GM21825 (cell line): ENCODE measurements around the gene STK16.
A peak's percentile ranks its signal among the peaks of the same experiment; 100 is the strongest.
"Not testable (repeated sequence)": the region's sequence is repeated elsewhere in the genome, so short reads cannot be mapped to it uniquely, and the experiment has no call there.

Experiments used
- ATAC-seq: cut with Tn5 transposase; IDR thresholded peaks from one replicate; pipeline ENCODE4 v1.9.1; 2021; ENCODE audit warnings: mild to moderate bottlenecking, moderate library complexity; ENCODE audit not compliant: unreplicated experiment

Gene STK16, protein sequence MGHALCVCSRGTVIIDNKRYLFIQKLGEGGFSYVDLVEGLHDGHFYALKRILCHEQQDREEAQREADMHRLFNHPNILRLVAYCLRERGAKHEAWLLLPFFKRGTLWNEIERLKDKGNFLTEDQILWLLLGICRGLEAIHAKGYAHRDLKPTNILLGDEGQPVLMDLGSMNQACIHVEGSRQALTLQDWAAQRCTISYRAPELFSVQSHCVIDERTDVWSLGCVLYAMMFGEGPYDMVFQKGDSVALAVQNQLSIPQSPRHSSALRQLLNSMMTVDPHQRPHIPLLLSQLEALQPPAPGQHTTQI

DNA sequence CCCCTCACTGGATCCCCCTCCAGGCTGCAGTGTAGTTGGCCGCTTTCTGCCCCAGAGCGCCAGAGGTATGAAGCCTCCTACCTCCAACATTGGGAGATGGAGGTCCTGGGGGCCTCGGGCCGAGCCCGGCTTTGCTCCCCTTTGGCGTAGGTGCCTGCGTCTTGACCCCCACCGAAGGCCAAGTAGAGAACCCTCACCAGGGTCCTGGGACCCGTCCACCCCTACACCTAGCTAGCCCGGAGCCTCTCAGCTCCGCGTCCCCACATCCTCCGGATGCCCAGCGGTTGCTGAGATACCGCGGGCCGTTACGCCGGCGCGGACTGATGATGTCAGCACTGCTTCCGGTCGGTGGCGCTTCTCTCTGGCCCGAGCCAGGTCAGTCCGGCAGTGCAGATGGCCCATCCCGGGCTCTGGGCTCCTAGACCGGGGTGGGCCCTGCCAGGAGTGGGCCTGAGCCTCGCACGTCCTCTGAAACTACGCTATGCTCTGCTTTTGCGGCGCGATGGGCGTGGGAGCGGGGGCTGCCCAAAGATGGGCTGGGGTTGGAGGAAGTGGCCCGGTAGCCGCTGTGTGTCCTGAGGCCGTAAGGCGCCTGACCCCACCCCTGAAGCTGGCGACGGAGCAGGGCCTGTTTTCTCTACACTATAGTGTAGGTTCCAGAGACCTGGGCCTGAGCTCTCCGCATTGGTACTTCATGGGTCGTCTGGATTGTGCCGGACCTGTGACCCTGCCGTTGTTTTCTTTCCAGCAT lies at the start of gene STK16, which contains the start of gene GLB1L:
STK16 (plus strand) TSS at position 332 of the 751 bp plus-strand sequence. CDS start 521 bp downstream, outside the sequence.
GLB1L (minus strand) TSS at position 297 of the 751 bp plus-strand sequence. CDS start 1,871 bp downstream, outside the sequence.
- peak; percentile 51 for ATAC-seq

GRCh38 chr2:219197388-219197787 lies 47.9 kb upstream of the STK16 start:
- ATAC-seq = no peak

- no peak for ATAC-seq
Observed at GRCh38 chr2:219198974-219199373, 46.3 kb upstream of the STK16 start.

DNA sequence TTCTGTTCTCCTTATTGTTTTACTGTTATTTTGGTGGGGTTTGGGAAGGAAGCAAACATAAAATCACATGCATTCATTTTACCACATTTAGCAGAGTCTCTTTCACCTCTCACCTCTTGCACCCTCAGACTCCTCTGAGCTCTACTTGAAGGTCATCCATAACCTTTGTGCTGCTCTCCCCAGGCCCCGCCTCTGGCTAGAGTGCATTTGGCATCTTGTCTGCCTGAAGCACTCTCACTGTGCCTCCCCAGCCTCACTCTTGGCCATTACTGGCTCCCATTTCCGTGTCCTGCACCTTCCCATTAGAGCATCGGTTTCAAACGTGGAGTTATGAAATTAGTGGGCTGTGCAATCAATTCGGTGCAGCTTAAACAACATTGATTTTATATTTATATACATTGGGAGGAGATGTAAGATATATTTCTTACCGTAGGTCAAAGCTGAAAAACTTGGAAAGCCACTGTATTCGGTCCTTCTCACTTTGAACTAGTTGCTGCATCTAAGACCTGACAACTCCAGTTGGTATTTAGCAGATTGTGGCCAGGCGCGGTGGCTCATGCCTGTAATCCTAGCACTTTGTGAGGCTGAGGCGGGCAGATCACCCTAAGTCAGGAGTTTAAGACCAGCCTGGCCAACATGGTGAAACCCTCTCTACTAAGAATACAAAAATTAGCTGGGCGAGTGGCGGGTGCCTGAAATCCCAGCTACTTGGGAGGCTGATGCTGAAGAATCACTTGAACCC lies 45.6 kb upstream of the STK16 start:
- ATAC-seq = no peak

GRCh38 chr2:219200502-219201326 lies 44.6 kb upstream of the STK16 start:
- ATAC-seq = not testable (repeated sequence)

- not testable (repeated sequence) for ATAC-seq
Observed at GRCh38 chr2:219201331-219201730, 43.9 kb upstream of the STK16 start.

DNA sequence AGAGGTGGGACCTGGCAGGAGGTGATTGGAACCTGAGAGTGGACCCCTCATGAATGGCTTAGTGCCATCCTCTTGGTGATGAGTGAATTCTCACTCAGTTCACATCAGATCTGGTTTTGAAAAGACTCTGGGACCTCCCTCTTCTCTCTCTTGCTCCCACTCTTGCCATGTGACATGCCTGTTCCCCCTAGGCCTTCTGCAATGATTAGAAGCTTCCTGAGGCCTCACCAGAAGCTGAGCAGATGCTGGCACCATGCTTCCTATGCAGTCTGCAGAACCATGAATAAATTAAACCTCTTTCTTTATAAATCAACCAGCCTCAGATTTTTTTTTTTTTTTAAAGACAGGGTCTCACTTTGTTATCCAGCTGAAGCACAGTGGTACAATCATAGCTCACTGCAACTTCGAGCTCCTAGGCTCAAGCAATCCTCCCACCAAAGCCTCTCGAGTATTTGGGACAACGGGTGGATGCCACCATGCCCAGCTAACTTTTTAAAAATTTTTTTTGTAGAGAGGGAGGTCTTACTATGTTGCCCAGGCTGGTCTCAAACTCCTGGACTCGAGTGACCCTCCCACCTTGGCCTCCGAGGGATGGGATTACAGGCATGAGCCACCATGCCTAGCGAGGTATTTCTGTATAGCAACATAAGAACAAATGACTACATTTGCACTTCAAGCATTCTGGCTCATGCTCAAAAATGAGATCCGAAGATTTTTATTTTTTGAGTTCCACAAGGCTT lies 40.7 kb upstream of the STK16 start:
- ATAC-seq = no peak

DNA sequence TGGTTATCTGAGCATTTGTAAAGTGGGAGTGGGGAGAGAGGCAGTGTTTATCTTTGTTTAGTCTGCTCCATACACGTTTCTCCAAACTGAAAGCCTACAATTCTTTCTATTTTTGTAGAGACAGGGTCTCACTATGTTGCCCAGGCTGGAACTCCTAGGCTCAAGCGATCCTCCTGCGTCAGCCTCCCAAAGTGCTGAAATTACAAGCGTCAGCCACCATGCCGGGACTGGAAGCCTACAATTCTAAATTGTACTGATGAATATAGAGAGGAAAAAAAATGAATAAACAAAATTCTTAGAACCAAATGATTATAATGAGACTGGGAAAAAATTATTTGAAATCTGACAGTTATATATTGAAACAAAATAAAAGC lies 40.1 kb upstream of the STK16 start:
- ATAC-seq = no peak

GRCh38 chr2:219205981-219206327 lies 39.3 kb upstream of the STK16 start:
- no peak for ATAC-seq

DNA sequence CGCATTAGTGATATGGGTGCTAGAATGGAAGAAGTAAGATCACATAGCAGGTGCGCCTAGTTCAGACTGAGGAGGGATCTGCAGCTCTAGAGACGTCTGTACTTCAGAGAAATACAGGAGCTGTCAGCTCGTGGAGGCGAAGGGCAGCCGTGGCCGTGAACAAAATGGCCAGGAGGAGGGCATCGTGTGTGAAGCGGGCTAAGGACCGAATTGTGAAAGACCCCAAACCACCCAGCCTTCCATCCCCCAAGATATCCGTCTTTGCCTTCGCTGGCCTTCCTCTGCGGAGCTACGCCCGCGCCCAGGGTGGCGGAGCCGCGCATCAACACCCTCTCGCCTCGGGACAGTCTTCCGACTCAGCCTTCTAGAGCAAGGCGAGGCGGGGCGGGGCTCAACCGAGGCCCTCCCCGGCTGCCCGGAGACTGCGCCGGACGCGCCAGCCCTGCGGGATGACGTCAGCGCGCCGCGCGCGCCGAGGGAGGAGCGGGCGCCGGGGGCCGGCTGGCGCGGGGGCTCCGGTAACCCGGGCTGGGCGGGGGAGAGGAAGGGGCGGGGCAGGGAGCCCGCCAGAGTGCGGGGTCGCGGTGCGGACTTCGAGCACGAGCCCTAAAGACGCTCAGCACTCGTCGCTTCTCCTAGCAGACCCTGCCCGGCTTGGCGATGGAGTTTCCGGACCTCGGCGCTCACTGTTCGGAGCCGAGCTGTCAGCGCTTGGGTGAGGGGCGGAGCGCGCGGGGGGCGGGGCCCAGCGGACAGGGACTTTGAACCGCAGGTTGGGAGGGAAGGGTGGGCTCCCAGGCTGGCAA lies 38.7 kb upstream of the STK16 start, which contains the start of gene ZFAND2B:
ZFAND2B (plus strand) TSS at position 455 of the 806 bp plus-strand sequence; CDS start at position 661, 206 bp downstream.
- peak; percentile 97 for ATAC-seq

- ATAC-seq = no peak
Observed at GRCh38 chr2:219207134-219207883, 38.0 kb upstream of the STK16 start.

GRCh38 chr2:219207884-219208740 lies 37.2 kb upstream of the STK16 start:
- no peak for ATAC-seq

- no peak for ATAC-seq
Observed at GRCh38 chr2:219209236-219210195, 35.8 kb upstream of the STK16 start.

DNA sequence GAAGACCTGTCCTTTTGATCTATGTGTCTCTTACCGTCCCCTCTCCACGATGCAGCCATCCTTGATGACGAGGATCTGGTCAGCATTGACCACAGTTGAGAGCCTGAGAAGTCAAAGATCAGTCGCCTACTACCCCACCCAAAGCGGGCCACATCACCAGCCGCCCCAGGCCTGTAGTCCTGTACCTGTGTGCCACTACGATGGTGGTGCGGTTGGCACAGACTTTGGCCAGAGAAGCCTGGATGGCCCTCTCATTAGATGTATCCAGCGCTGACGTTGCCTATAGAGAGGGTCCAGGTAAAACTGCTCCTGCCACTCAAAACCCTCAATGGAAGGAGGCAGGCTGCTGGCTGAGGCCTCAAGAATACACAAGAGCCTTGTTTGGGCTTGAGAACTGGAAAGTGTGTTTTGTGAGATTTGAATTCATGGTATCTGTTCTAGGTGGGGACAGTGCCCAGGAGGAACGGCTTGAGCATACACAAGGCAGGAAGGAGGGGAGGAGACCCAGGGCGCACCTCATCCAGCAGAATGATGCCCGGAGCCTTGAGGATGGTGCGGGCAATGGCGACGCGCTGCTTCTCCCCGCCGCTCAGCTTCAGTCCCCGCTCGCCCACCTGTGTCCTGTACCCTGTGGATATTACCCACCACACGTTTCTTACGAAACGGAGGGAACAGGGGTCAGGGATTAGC lies 34.9 kb upstream of the STK16 start:
- ATAC-seq = no peak

GRCh38 chr2:219210886-219211362 lies 34.4 kb upstream of the STK16 start:
- ATAC-seq = no peak

- no peak for ATAC-seq
Observed at GRCh38 chr2:219213026-219213415, 32.3 kb upstream of the STK16 start.
